SK-N-SH treated with all-trans-retinoic acid at 6 μM for 48 hours (cell line): ENCODE measurements around the gene DENND2C.

Source experiments
- ATAC-seq: fragments of 200-7000 bp; cut with Tn5 transposase; 3 replicates; pipeline ENCODE4 v1.9.1; 2020; ENCODE audit warnings: mild to moderate bottlenecking, moderate library complexity
- CSRNP3 ChIP-seq: fragments of 250-450 bp; sonication (Bioruptor Pico); IDR thresholded peaks from 2 replicates; pipeline ENCODE4 v1.5.1; 2021; ENCODE audit warnings: mild to moderate bottlenecking, moderate library complexity
- ESRRG ChIP-seq: fragments of 250-450 bp; sonication (Bioruptor Pico); IDR thresholded peaks from 2 replicates; pipeline ENCODE4 v1.6.1; 2021; ENCODE audit warnings: mild to moderate bottlenecking
- GLIS3 ChIP-seq: fragments of 250-450 bp; sonication (Bioruptor Pico); IDR thresholded peaks from 2 replicates; pipeline ENCODE4 v1.5.0; 2020; ENCODE audit warnings: mild to moderate bottlenecking, moderate library complexity
- ISL1 ChIP-seq: fragments of 250-450 bp; sonication (Bioruptor Pico); IDR thresholded peaks from 2 replicates; pipeline ENCODE4 v2.1.2; 2022; ENCODE audit warnings: mild to moderate bottlenecking, moderate library complexity
- OSR1 ChIP-seq: fragments of 250-450 bp; sonication (Bioruptor Pico); IDR thresholded peaks from 2 replicates; pipeline ENCODE4 v1.8.0; 2022; ENCODE audit warnings: moderate library complexity, mild to moderate bottlenecking, inconsistent platforms
- PATZ1 ChIP-seq: fragments of 250-450 bp; sonication (Bioruptor Pico); IDR thresholded peaks from 2 replicates; pipeline ENCODE4 v1.8.0; 2020; ENCODE audit warnings: mild to moderate bottlenecking, moderate library complexity, borderline replicate concordance
- POU6F1 ChIP-seq: fragments of 250-450 bp; sonication (Bioruptor Pico); IDR thresholded peaks from 2 replicates; pipeline ENCODE4 v1.8.0; 2021; ENCODE audit warnings: low read depth, mild to moderate bottlenecking, moderate library complexity, borderline replicate concordance
- PPARA ChIP-seq: fragments of 250-450 bp; sonication (Bioruptor Pico); IDR thresholded peaks from 2 replicates; pipeline ENCODE4 v1.5.0; 2020; ENCODE audit warnings: mild to moderate bottlenecking, borderline replicate concordance
- RARB ChIP-seq: fragments of 250-450 bp; sonication (Bioruptor Pico); IDR thresholded peaks from 2 replicates; pipeline ENCODE4 v1.8.0; 2021; ENCODE audit warnings: mild to moderate bottlenecking, moderate library complexity
- SNAI2 ChIP-seq: fragments of 250-450 bp; sonication (Bioruptor Pico); IDR thresholded peaks from 2 replicates; pipeline ENCODE4 v1.5.0; 2020; ENCODE audit warnings: mild to moderate bottlenecking, moderate library complexity
- TCF4 ChIP-seq: fragments of 250-450 bp; sonication (Bioruptor Pico); IDR thresholded peaks from 2 replicates; pipeline ENCODE4 v1.8.0; 2021; ENCODE audit warnings: mild to moderate bottlenecking, moderate library complexity, borderline replicate concordance
- TOX ChIP-seq: fragments of 250-450 bp; sonication (Bioruptor Pico); IDR thresholded peaks from 2 replicates; pipeline ENCODE4 v1.8.0; 2021; ENCODE audit warnings: mild to moderate bottlenecking, moderate library complexity, borderline replicate concordance
- ZC3H10 ChIP-seq: fragments of 250-450 bp; sonication (Bioruptor Pico); IDR thresholded peaks from 2 replicates; pipeline ENCODE4 v1.5.1; 2021; ENCODE audit warnings: mild to moderate bottlenecking, moderate library complexity
- ZFP3 ChIP-seq: fragments of 250-450 bp; sonication (Bioruptor Pico); IDR thresholded peaks from 2 replicates; pipeline ENCODE4 v1.5.0; 2020; ENCODE audit warnings: mild to moderate bottlenecking, moderate library complexity
- ZFP30 ChIP-seq: fragments of 450-650 bp; formaldehyde crosslinking; IDR thresholded peaks from 2 replicates; pipeline ENCODE4 v1.5.0; 2022; ENCODE audit warnings: mild to moderate bottlenecking, moderate library complexity
- ZNF565 ChIP-seq: fragments of 450-650 bp; formaldehyde crosslinking; conservative IDR thresholded peaks from 2 replicates; pipeline ENCODE4 v1.5.0; 2020; ENCODE audit warnings: low read depth, mild to moderate bottlenecking, moderate library complexity
- ZNF70 ChIP-seq: fragments of 450-650 bp; formaldehyde crosslinking; IDR thresholded peaks from 2 replicates; pipeline ENCODE4 v1.5.0; 2020; ENCODE audit warnings: mild to moderate bottlenecking, moderate library complexity
- ZNF8 ChIP-seq: fragments of 450-650 bp; formaldehyde crosslinking; IDR thresholded peaks from 2 replicates; pipeline ENCODE4 v1.5.0; 2020; ENCODE audit warnings: mild to moderate bottlenecking, moderate library complexity
- TF ChIP-seq, protein P1 (sequence below): fragments of 250-450 bp; sonication (Bioruptor Pico); IDR thresholded peaks from 2 replicates; pipeline ENCODE4 v1.5.1; 2020; ENCODE audit warnings: low read depth, mild to moderate bottlenecking, moderate library complexity

DENND2C gene

DNA sequence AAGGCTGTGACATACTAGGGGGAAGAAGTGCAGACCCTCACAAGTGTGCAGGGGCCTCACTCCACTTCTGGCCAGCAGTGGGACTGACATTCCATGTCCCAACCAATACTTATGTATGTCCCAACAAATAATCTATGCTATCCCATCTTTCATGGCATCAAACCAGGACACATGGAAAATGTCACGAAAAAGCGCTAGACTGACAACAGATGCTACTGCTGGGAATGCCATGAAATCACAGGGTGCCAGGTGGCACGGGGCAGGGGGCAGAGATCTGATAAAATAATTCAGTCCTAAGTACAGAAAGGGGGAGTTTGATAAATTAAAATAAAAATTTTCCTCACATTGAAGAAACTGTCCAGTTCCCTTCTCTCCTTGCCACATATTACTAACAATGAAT lies 60.8 kb downstream of the DENND2C start:
- no peak for ATAC-seq
- no peak for TF ChIP-seq ISL1 (CRISPR knock-in tag)
- TF ChIP-seq TCF4: no peak
- no peak for TF ChIP-seq ZFP3 (CRISPR knock-in tag)
- TF ChIP-seq RARB: no peak
- TF ChIP-seq OSR1 (CRISPR knock-in tag): no peak
- no peak for TF ChIP-seq ZFP30 (CRISPR knock-in tag)
- no peak for TF ChIP-seq POU6F1 (CRISPR knock-in tag)
- TF ChIP-seq ZNF565 (CRISPR knock-in tag): no peak

GRCh38 chr1:114607223-114607622 lies 62.6 kb downstream of the DENND2C start:
- no peak for ATAC-seq
- TF ChIP-seq CSRNP3 (CRISPR knock-in tag) (no peak), ZNF565 (CRISPR knock-in tag) (no peak), GLIS3 (CRISPR knock-in tag) (no peak)
- TF ChIP-seq, protein P1, sequence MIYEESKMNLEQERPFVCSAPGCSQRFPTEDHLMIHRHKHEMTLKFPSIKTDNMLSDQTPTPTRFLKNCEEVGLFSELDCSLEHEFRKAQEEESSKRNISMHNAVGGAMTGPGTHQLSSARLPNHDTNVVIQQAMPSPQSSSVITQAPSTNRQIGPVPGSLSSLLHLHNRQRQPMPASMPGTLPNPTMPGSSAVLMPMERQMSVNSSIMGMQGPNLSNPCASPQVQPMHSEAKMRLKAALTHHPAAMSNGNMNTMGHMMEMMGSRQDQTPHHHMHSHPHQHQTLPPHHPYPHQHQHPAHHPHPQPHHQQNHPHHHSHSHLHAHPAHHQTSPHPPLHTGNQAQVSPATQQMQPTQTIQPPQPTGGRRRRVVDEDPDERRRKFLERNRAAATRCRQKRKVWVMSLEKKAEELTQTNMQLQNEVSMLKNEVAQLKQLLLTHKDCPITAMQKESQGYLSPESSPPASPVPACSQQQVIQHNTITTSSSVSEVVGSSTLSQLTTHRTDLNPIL (CRISPR knock-in tag): no peak

DNA sequence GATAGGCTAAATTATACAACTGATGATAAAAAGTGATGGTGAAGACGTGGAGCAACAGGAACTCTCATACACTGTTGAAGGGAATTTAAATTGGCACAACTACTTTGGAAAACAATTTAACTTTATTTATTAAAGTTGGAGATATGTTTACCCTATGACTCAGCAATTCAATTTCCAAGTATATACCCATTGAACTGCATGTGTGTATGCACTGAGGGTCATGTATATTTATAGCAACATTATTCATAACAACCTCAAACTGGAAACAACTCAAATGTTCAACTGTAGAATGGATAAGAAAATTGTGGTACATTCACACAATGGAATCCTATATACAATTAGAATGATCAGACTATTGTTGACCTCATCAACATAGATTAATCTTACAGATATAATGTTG lies 71.9 kb downstream of the DENND2C start:
- no peak for ATAC-seq
- TF ChIP-seq, protein P1 (CRISPR knock-in tag): no peak
- TF ChIP-seq ZNF8 (CRISPR knock-in tag) (no peak), POU6F1 (CRISPR knock-in tag) (no peak), SNAI2 (CRISPR knock-in tag) (no peak), CSRNP3 (CRISPR knock-in tag) (no peak), ESRRG (CRISPR knock-in tag) (no peak), PPARA (CRISPR knock-in tag) (no peak), PATZ1 (CRISPR knock-in tag) (no peak), TOX (CRISPR knock-in tag) (no peak), ZNF70 (CRISPR knock-in tag) (no peak), TCF4 (no peak), RARB (no peak), ZFP3 (CRISPR knock-in tag) (no peak), ZC3H10 (no peak)
